GM13977 (cell line): ENCODE data around the gene RNF207.

Experiments used
- DNase-seq: peaks from one replicate; pipeline ENCODE4 v3.0.0; 2012; ENCODE audit warnings: low spot score
- CTCF ChIP-seq: IDR thresholded peaks from 2 replicates; pipeline ENCODE4 v1.5.1; 2012; ENCODE audit warnings: mild to moderate bottlenecking, control low read depth; ENCODE audit not compliant: insufficient read depth; ENCODE audit errors: extremely low read depth, missing control alignments
- in situ Hi-C: fragments of 300-500 bp; cut with MboI; formaldehyde crosslinking; loops from one replicate; pipeline ENCODE4 v1.12.0; 2022; ENCODE audit warnings: low sequenced_read_pairs, low pct_unique_long_range_greater_than_20kb, mixed read lengths, inconsistent platforms; ENCODE audit not compliant: unreplicated experiment

The RNF207 gene

DNA sequence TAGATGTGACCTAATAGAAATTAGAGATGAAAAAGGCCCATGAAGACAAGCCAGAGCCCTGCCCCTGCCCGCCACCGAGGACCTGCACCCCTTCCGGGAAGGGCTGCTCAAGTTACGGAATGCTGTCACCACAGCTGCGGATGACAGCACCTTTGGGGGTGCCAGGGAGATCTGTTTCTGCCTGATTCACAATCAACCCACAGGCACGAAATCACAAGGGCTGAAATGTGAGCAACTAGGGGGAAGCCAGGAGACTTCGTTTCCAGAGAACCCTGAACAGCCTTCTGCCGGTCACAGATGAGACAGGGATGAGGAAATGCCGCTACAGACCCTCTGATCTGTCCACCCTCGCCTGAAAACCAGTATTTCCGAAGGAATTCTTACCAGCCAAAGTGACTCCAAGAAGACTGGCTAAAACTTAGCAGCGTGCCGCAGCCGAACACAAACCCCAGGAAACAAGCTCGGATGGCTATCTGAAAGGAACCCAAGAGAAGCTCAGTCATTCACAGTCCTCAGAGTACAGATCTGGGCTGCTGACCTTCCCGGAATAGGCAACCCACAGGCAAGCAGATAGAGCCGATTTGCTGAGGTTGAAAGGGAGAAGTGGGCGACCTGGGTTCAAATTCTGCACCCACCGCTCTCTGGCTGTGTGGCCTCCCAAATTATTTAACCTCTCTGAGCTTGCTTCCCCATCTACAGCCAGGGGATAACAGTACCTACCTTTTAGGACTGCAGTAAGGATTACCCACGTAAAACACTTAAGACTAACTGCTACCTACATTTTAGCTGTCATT, 28.8 kb downstream of the RNF207 start:
- DNase-seq = no peak
- no peak for TF ChIP-seq CTCF
- in situ Hi-C loops = no loop called here

DNA sequence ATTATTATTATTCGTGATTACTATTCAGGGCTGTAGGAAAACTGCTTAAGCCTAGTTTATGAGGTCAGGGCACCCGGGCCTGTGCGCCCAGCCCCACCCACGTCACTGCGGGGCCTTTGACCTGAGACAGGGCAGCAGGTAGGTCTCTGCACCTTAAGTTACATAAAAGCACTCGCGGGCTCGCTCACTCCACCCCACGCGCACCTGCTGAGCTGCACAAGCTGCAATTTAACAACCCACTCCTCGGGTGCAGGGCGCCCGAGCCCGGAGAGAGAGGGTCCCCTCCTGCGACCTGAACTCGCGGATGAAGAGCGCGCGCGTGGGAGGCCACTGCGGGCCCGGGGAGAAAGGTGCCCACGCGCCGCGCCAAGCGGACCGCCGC, 29.4 kb downstream of the RNF207 start:
- in situ Hi-C loops = no loop called here
- no peak for TF ChIP-seq CTCF
- no peak for DNase-seq

DNA sequence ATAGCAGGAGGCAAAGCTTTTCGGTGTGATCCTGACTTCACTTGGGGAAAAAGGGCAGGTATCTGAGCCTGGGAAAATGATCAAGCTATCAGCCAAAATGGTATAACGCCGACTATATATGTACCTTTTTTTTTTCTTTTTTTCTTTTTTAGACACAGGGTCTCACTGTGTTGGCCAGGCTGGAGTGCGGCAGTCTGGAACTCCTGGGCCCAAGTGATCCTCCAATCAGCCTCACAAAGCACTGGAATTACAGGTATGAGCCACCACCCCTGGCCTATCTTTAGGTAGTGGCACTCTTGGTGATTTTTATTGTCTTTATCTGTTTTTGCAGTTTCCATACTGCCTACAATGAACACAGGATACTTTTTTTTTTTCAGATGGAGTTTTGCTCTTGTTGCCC, 31.2 kb downstream of the RNF207 start:
- no peak for TF ChIP-seq CTCF
- in situ Hi-C loops = no loop called here
- DNase-seq = no peak

DNA sequence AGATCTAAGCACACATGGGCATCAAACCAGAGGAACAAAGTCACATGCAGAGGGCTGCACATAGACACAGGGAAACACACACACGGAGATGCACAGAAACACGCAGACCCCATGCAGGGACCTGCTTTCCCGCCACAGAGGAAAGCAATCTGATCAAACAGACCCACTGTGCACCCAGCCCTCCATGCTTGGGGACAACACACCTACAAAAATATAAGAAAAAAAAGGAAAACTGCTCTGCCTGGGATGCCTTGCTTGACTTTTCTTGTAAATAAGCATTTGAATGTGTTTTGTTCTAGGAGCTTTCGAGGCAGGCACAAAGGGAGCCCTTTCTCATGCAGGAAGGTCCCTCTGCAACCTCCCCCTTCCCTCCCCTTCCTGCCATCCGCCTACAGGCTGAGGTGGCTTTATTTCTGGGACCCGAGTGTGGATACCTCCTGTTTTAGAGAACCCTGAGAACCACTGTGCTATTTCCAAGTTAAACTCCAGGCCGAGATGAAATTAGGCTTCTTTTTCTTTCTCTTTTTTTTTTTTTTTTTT, 33.4 kb downstream of the RNF207 start:
- no peak for TF ChIP-seq CTCF
- no peak for DNase-seq
- in situ Hi-C loops = no loop called here

DNA sequence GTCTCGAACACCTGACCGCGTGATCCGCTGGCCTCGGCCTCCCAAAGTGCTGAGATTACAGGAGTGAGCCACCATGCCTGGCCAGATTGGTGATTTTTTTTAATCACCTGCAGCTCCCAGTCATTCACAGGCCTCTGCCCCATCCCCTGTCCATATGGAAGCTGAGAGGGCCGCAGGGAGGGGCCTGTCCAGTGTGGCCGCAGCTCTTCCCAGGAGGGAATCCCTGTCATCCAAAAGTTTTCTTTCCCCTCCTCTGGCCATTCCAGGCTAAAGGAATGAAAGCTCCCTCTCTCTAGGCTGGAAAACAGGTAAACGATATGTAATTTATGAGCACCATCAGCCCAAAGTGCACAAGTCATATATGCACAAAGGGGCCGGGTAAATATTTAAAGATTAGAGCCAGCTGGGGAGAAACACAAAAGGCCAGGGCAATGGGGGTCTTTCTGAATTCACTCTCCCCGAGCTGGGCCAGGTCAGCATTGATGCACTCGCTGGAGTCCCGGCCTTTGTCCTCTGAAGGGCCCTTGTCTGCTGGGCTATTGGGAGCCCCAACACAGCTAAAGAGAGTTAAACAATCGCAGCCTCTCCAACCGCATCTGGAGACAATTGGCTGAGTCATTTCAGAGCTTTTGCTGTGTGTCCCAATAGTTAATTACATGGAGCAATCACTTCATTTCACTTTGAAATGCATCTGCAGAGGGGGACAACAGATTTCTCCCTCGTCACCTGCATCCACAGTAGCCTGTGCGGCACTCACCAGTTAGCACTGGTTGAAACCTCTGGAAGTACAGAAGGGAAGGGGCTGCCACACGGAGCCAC, 34.2 kb downstream of the RNF207 start:
- TF ChIP-seq CTCF = no peak
- no peak for DNase-seq
- in situ Hi-C loops = loop anchor here (10.0 kb wide), 2 partner anchors 105 to 165 kb away; no protein-coding TSS in a partner anchor

- in situ Hi-C loops = loop anchor here (10.0 kb wide), 2 partner anchors 104 to 164 kb away; no protein-coding TSS in a partner anchor
- TF ChIP-seq CTCF = no peak
- no peak for DNase-seq
Measured at GRCh38 chr1:6241107-6241886, 35.4 kb downstream of the RNF207 start.
